Panc1 (cell line): ENCODE measurements around the gene MFSD12. TPM values are rescaled to one million over a fixed set of nuclear protein-coding genes. Genes with fewer than 3 reads are reported as not detected.

Source experiments
- ATAC-seq: fragments of 200-7000 bp; cut with Tn5 transposase; 2 replicates; pipeline ENCODE4 v1.9.1; 2020; ENCODE audit warnings: mild to moderate bottlenecking, moderate library complexity
- BruUV-seq: library from RNA; stranded (reverse); fragments of 400-500 nt; replicated peaks from 2 replicates; lab custom pipeline; 2021; lab: Mats Ljungman, UMichigan
- CTCF ChIA-PET: fragments of 300-600 bp; sonication (Branson Sonifier 250); formaldehyde crosslinking; loops from one replicate; lab custom pipeline; 2022; ENCODE audit warnings: antibody characterized with exemption; lab: Charles Lee
- POLR2A ChIA-PET: fragments of 300-600 bp; sonication (Branson Sonifier 250); formaldehyde crosslinking; loops from one replicate; lab custom pipeline; 2022; ENCODE audit warnings: antibody characterized with exemption; lab: Charles Lee
- DNase-seq: peaks from one replicate; pipeline ENCODE4 v3.0.0-alpha.2; 2010; ENCODE audit warnings: low read depth, low spot score
- H3K27ac ChIP-seq: 2 replicates; pipeline ENCODE4 v1.5.1; 2011; ENCODE audit warnings: mild to moderate bottlenecking, low read length, inconsistent platforms
- H3K27me3 ChIP-seq: fragments of 200-500 bp; sonication (Bioruptor generic); 2 replicates; pipeline ENCODE4 v1.6.0; 2014; ENCODE audit warnings: low read length, inconsistent platforms; ENCODE audit not compliant: control insufficient read depth, insufficient read depth
- H3K36me3 ChIP-seq: fragments of 200-500 bp; sonication (Bioruptor generic); 2 replicates; pipeline ENCODE4 v1.5.1; 2014; ENCODE audit warnings: inconsistent platforms, mild to moderate bottlenecking, low read length, moderate library complexity; ENCODE audit not compliant: control insufficient read depth, insufficient read depth
- H3K4me1 ChIP-seq: 2 replicates; pipeline ENCODE4 v1.5.1; 2011; ENCODE audit warnings: inconsistent platforms, mild to moderate bottlenecking, low read length, moderate library complexity; ENCODE audit not compliant: control insufficient read depth, insufficient read depth
- H3K4me3 ChIP-seq, 2 experiments: 2 replicates each; pipeline ENCODE4 v1.5.1; 2011 to 2012; ENCODE audit warnings: low read depth in 2 of 2, low read length in 2 of 2, mild to moderate bottlenecking in 2 of 2, inconsistent platforms in 1 of 2, moderate library complexity in 1 of 2
- H3K9me3 ChIP-seq: fragments of 200-500 bp; sonication (Bioruptor generic); 2 replicates; pipeline ENCODE4 v1.5.1; 2014; ENCODE audit warnings: low read depth, mild to moderate bottlenecking, inconsistent platforms, low read length, moderate library complexity; ENCODE audit not compliant: control insufficient read depth, insufficient read depth
- CTCF ChIP-seq: fragments of 450-650 bp; IDR thresholded peaks from 2 replicates; pipeline ENCODE4 v1.5.1; 2017; ENCODE audit warnings: mild to moderate bottlenecking
- POLR2AphosphoS5 ChIP-seq: IDR thresholded peaks from 2 replicates; pipeline ENCODE4 v1.6.1; 2012; ENCODE audit warnings: mild to moderate bottlenecking, low read depth, low read length, moderate library complexity
- REST ChIP-seq, 2 experiments: IDR thresholded peaks; 2 replicates each; pipeline ENCODE4 v1.6.1; 2011 to 2012; ENCODE audit warnings: low read depth in 2 of 2, control low read depth in 1 of 2, low read length in 1 of 2, mild to moderate bottlenecking in 1 of 2, moderate library complexity in 1 of 2; ENCODE audit not compliant: insufficient read depth in 1 of 2
- SIN3A ChIP-seq: IDR thresholded peaks from 2 replicates; pipeline ENCODE4 v1.6.1; 2012; ENCODE audit warnings: low read depth, mild to moderate bottlenecking, low read length, moderate library complexity, borderline replicate concordance; ENCODE audit not compliant: insufficient read depth
- TCF7L2 ChIP-seq: IDR thresholded peaks from 2 replicates; pipeline ENCODE4 v1.6.1; 2011; ENCODE audit warnings: mild to moderate bottlenecking, low read depth, low read length, inconsistent platforms
- in situ Hi-C: cut with HindIII; loops from 2 replicates; pipeline ENCODE4 v1.10.0; 2016; ENCODE audit warnings: low sequenced_read_pairs, low pct_unique_long_range_greater_than_20kb
- intact Hi-C: fragments of 100-400 bp; cut with micrococcal nuclease; formaldehyde crosslinking; loops from one replicate; pipeline ENCODE4 v1.10.0; 2022; ENCODE audit not compliant: unreplicated experiment
- total RNA-seq: library from RNA; stranded (reverse); gene quantifications from one replicate; pipeline ENCODE4 v1.2.1, GENCODE V29; 2021; ENCODE audit not compliant: unreplicated experiment

MFSD12 gene
- total RNA-seq, 1 experiment from 2014 or later, result 98.8 TPM

GRCh38 chr19:3503036-3503572 lies 54.3 kb downstream of the MFSD12 start:
- no peak for TF ChIP-seq POLR2AphosphoS5
- no peak for TF ChIP-seq REST (IDR thresholded peaks at IDR 0.05; ENCODE audit: insufficient read depth in 1 of 2, low read depth in 2 of 2, low read length in 1 of 2)
- TF ChIP-seq SIN3A, result no peak
- TF ChIP-seq CTCF, result no peak
- TF ChIP-seq TCF7L2, result no peak

GRCh38 chr19:3501780-3502179 lies 55.6 kb downstream of the MFSD12 start:
- peaks cover 2% of the 10 kb centered on the region; the same call in 1 of the 2 replicates for H3K36me3 ChIP-seq
- no peaks in the 10 kb centered on the region for H3K27me3 ChIP-seq
- no peaks in the 10 kb centered on the region for H3K9me3 ChIP-seq
- no TSS peak for BruUV-seq
- H3K4me3 ChIP-seq, result no peak overlapping the region
- DNase-seq (no peak), ATAC-seq (no peak)
- intact Hi-C loops, result no loop called here
- TF ChIP-seq POLR2AphosphoS5 (no peak), SIN3A (no peak), TCF7L2 (no peak), REST (IDR thresholded peaks at IDR 0.05; ENCODE audit: insufficient read depth in 1 of 2, low read depth in 2 of 2, low read length in 1 of 2) (no peak), CTCF (no peak)
- no peaks in the 10 kb centered on the region for H3K4me1 ChIP-seq
- POLR2A ChIA-PET, result no interaction called here
- CTCF ChIA-PET, result no interaction called here
- H3K27ac ChIP-seq, result no peak overlapping the region
- in situ Hi-C loops, result no loop called here

More at GRCh38 chr19:3503036-3503572, 54.3 kb downstream of the MFSD12 start:
- ChIA-PET POLR2A (no interaction called here), CTCF (interaction anchor here (0.7 kb wide), 1 partner anchor 191 kb away, joined by 7 read pairs; no protein-coding TSS in a partner anchor)
- H3K36me3 ChIP-seq, result peaks cover 3% of the 10 kb centered on the region; the same call in 1 of the 2 replicates
- H3K27me3 ChIP-seq, result no peaks in the 10 kb centered on the region
- no peaks in the 10 kb centered on the region for H3K9me3 ChIP-seq
- H3K4me3 ChIP-seq, result no peak overlapping the region
- DNase-seq (no peak), ATAC-seq (no peak)
- intact Hi-C loops, result no loop called here
- H3K27ac ChIP-seq, result 0 out of 2 replicates have a peak overlapping the region, but pooled peaks have one; percentile 29
- BruUV-seq, result no TSS peak
- in situ Hi-C loops, result no loop called here
- H3K4me1 ChIP-seq, result no peaks in the 10 kb centered on the region
